Activated T-cell treated with anti-CD3 and anti-CD28 coated beads, Interleukin-2, amount 50 U/mL, for 4 hours (primary cell): ENCODE results near the gene UFM1. TPM values are rescaled to one million over a fixed set of nuclear protein-coding genes. Genes with fewer than 3 reads are reported as not detected.
A peak's percentile ranks its signal among the peaks of the same experiment; 100 is the strongest.
"Not testable (repeated sequence)": the region's sequence is repeated elsewhere in the genome, so short reads cannot be mapped to it uniquely, and the experiment has no call there.

Source experiments
- ATAC-seq, 2 donors: fragments of 200-7000 bp; cut with Tn5 transposase; one replicate each; pipeline ENCODE4 v1.10.0; 2021
- DNase-seq: peaks from one replicate; pipeline ENCODE4 v3.0.0-alpha.2; 2020
- H3K27me3 Mint-ChIP-seq: one replicate; pipeline ENCODE4 v1.8.0; 2021; ENCODE audit warnings: low read depth, mixed read lengths
- H3K36me3 Mint-ChIP-seq: one replicate; pipeline ENCODE4 v1.8.0; 2022; ENCODE audit warnings: mixed read lengths; ENCODE audit not compliant: insufficient read depth
- H3K4me1 Mint-ChIP-seq: one replicate; pipeline ENCODE4 v1.8.0; 2021; ENCODE audit warnings: low read depth, mixed read lengths
- H3K4me3 Mint-ChIP-seq: one replicate; pipeline ENCODE4 v1.8.0; 2021; ENCODE audit warnings: mild to moderate bottlenecking, moderate library complexity, mixed read lengths
- H3K9me3 Mint-ChIP-seq: one replicate; pipeline ENCODE4 v1.8.0; 2021; ENCODE audit warnings: mixed read lengths
- total RNA-seq, 3 donors: library from RNA; stranded (reverse); gene quantifications; one replicate each; pipeline ENCODE4 v1.2.1, GENCODE V29; 2021

The UFM1 gene
- total RNA-seq, 3 donors from 2014 or later, result 72.3 to 97.6 (median 82.6) TPM

DNA sequence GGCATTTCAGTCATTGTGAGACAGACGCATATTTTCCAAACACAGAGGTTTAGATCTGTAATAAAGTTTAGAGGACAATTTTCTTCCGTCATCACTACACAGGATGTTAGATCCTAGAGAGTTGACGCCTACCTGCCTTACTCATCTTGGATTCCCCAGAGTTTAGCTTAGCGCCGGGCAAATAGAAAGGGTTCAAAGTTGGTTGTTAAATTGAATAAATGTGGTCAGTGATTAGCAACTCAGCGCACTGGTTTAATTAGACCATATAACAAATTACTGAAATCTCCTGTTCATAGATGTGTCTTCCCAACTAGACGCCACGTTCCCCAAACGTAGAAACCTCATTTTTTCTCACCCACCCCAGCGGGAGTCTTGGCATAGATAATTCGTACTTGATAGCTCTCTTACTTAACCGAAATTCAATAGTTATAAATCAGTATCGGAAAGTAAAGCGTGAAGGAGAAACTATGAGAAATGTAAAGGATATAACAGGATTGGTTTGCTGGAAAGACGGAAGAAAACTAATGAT is 726 bp upstream of the UFM1 start:
- Mint-ChIP-seq H3K9me3 (no peaks in the 10 kb centered on the region), H3K27me3 (no peaks in the 10 kb centered on the region), H3K36me3 (peaks cover 22% of the 10 kb centered on the region), H3K4me3 (peak overlapping the region; percentile 93), H3K4me1 (peaks cover 38% of the 10 kb centered on the region)
- DNase-seq, result peak; percentile 30
- peak; percentile 55 to 60 for ATAC-seq

- H3K9me3 Mint-ChIP-seq, result no peaks in the 10 kb centered on the region
- H3K4me3 Mint-ChIP-seq, result peak overlapping the region; percentile 93
- H3K36me3 Mint-ChIP-seq, result peaks cover 24% of the 10 kb centered on the region
- H3K4me1 Mint-ChIP-seq, result peaks cover 40% of the 10 kb centered on the region
- DNase-seq, result peak; percentile 45
- no peaks in the 10 kb centered on the region for H3K27me3 Mint-ChIP-seq
- ATAC-seq, result peak; percentile 26 to 32
These were observed 515 bp downstream of the UFM1 start for GRCh38 chr13:38350114-38350617.

GRCh38 chr13:38355595-38356119 is 6.0 kb downstream of the UFM1 start:
- Mint-ChIP-seq H3K4me3 (no peak overlapping the region), H3K27me3 (no peaks in the 10 kb centered on the region), H3K4me1 (peaks cover 36% of the 10 kb centered on the region), H3K36me3 (peaks cover 30% of the 10 kb centered on the region), H3K9me3 (no peaks in the 10 kb centered on the region)
- ATAC-seq (peak in 1 of 2 donors; percentile 66), DNase-seq (no peak)

GRCh38 chr13:38358684-38359083 is 9.0 kb downstream of the UFM1 start:
- no peaks in the 10 kb centered on the region for H3K27me3 Mint-ChIP-seq
- ATAC-seq (no peak), DNase-seq (no peak)
- H3K4me3 Mint-ChIP-seq, result no peak overlapping the region
- H3K36me3 Mint-ChIP-seq, result peaks cover 31% of the 10 kb centered on the region
- H3K4me1 Mint-ChIP-seq, result peaks cover 12% of the 10 kb centered on the region
- H3K9me3 Mint-ChIP-seq, result no peaks in the 10 kb centered on the region

GRCh38 chr13:38361542-38362262 is 12.1 kb downstream of the UFM1 start:
- Mint-ChIP-seq H3K36me3 (peaks cover 30% of the 10 kb centered on the region), H3K4me3 (no peak overlapping the region), H3K27me3 (no peaks in the 10 kb centered on the region), H3K9me3 (no peaks in the 10 kb centered on the region), H3K4me1 (peaks cover 3% of the 10 kb centered on the region)
- ATAC-seq (no peak), DNase-seq (no peak)

GRCh38 chr13:38363219-38363618 is 13.6 kb downstream of the UFM1 start:
- no peak overlapping the region for H3K4me3 Mint-ChIP-seq
- ATAC-seq (no peak), DNase-seq (no peak)
- peaks cover 3% of the 10 kb centered on the region for H3K4me1 Mint-ChIP-seq
- H3K27me3 Mint-ChIP-seq, result no peaks in the 10 kb centered on the region
- H3K9me3 Mint-ChIP-seq, result no peaks in the 10 kb centered on the region
- peaks cover 30% of the 10 kb centered on the region for H3K36me3 Mint-ChIP-seq

- ATAC-seq, H3K4me3 Mint-ChIP-seq, H3K9me3 Mint-ChIP-seq, H3K4me1 Mint-ChIP-seq, H3K27me3 Mint-ChIP-seq, DNase-seq: not testable (repeated sequence)
- peaks cover 30% of the 10 kb centered on the region for H3K36me3 Mint-ChIP-seq
These were observed 14.1 kb downstream of the UFM1 start for GRCh38 chr13:38363746-38364145.

DNA sequence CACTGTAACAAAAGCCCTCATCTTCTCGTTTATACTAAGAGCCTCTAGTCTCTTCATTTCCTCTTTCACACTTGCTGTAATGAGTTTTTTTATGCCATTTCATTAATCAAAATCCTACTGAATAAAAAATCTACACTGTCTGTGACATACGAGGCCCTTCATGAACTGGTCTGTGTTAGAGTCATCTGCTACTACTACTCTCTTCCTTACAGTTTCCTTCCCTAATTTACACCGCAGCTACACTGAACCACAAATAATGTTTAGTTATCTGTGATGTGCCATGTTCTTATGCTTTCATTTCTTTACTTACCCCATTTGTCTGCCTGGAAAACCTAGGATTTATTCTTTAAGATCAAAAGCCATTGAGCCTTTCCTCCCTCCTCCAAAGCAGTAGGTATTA is 16.0 kb downstream of the UFM1 start:
- no peak overlapping the region for H3K4me3 Mint-ChIP-seq

GRCh38 chr13:38366954-38367645 is 17.4 kb downstream of the UFM1 start:
- H3K4me1 Mint-ChIP-seq, result no peaks in the 10 kb centered on the region
- H3K27me3 Mint-ChIP-seq, result peaks cover 11% of the 10 kb centered on the region
- H3K4me3 Mint-ChIP-seq, result no peak overlapping the region
- H3K36me3 Mint-ChIP-seq, result peaks cover 14% of the 10 kb centered on the region
- H3K9me3 Mint-ChIP-seq, result peaks cover under 1% of the 10 kb centered on the region
- DNase-seq (no peak), ATAC-seq (peak in 1 of 2 donors; percentile 34)

More for the DNA sequence above, 16.0 kb downstream of the UFM1 start:
- H3K27me3 Mint-ChIP-seq, result peaks cover 2% of the 10 kb centered on the region
- peaks cover 25% of the 10 kb centered on the region for H3K36me3 Mint-ChIP-seq
- no peak for DNase-seq
- ATAC-seq, result no peak
- H3K4me1 Mint-ChIP-seq, result no peaks in the 10 kb centered on the region
- H3K9me3 Mint-ChIP-seq, result no peaks in the 10 kb centered on the region

- peaks cover 20% of the 10 kb centered on the region for H3K27me3 Mint-ChIP-seq
- no peak for DNase-seq
- ATAC-seq, result no peak
- H3K4me3 Mint-ChIP-seq, result no peak overlapping the region
- peaks cover 4% of the 10 kb centered on the region for H3K9me3 Mint-ChIP-seq
- no peaks in the 10 kb centered on the region for H3K4me1 Mint-ChIP-seq
- H3K36me3 Mint-ChIP-seq, result peaks cover 3% of the 10 kb centered on the region
These were observed 19.4 kb downstream of the UFM1 start for GRCh38 chr13:38369058-38369457.

DNA sequence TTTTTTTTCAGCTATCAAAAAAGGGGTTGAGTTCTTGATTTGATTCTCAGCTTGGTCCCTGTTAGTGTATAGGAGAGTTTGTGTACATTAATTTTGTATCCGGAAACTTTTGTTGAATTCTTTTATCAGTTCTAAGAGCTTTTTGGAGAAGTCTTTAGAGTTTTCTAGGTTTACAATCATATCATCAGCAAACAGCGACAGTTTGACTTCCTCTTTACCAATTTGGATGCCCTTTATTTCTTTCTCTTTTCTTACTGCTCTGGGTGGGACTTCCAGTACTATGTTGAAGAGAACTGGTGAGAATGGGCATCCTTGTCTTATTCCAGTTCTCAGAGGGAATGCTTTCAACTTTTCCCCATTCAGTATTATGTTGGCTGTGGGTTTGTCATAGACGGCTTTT is 20.4 kb downstream of the UFM1 start:
- ATAC-seq, H3K9me3 Mint-ChIP-seq, H3K4me1 Mint-ChIP-seq, H3K4me3 Mint-ChIP-seq, H3K36me3 Mint-ChIP-seq, DNase-seq: not testable (repeated sequence)
- H3K27me3 Mint-ChIP-seq, result peaks cover 20% of the 10 kb centered on the region

GRCh38 chr13:38372820-38373383 is 23.3 kb downstream of the UFM1 start:
- H3K36me3 Mint-ChIP-seq, result no peaks in the 10 kb centered on the region
- no peaks in the 10 kb centered on the region for H3K4me1 Mint-ChIP-seq
- peaks cover 22% of the 10 kb centered on the region for H3K27me3 Mint-ChIP-seq
- peaks cover 4% of the 10 kb centered on the region for H3K9me3 Mint-ChIP-seq
- ATAC-seq (no peak), DNase-seq (no peak)
- no peak overlapping the region for H3K4me3 Mint-ChIP-seq

GRCh38 chr13:38376546-38376945 is 26.9 kb downstream of the UFM1 start:
- H3K4me3 Mint-ChIP-seq, result no peak overlapping the region
- H3K9me3 Mint-ChIP-seq, result peaks cover 4% of the 10 kb centered on the region
- no peak for ATAC-seq
- no peaks in the 10 kb centered on the region for H3K36me3 Mint-ChIP-seq
- no peak for DNase-seq
- H3K27me3 Mint-ChIP-seq, result peaks cover 21% of the 10 kb centered on the region
- no peaks in the 10 kb centered on the region for H3K4me1 Mint-ChIP-seq

DNA sequence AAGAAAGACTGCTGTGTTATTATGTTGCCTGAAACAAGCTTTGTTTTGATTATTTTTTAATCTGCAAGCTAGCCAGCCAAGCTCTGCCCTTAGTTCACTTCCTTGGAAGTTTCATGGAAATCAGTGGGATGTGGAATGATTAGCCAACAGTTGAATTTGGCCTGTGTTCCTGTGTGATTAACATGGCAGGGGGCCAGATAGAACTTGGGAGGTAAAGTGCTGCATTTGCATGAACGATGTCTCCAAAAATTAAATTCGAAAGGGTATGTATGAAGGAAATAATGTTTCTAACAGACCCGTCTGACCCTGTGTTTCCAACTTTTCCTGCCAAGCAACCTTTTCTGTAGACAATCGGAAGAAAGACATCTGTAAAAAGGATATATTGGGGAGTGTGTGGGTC is 32.2 kb downstream of the UFM1 start:
- ATAC-seq (no peak), DNase-seq (no peak)
- Mint-ChIP-seq H3K36me3 (no peaks in the 10 kb centered on the region), H3K27me3 (peaks cover 13% of the 10 kb centered on the region), H3K9me3 (no peaks in the 10 kb centered on the region), H3K4me3 (no peak overlapping the region), H3K4me1 (no peaks in the 10 kb centered on the region)
